ENCODE data around the gene PLEKHA4.

DNA sequence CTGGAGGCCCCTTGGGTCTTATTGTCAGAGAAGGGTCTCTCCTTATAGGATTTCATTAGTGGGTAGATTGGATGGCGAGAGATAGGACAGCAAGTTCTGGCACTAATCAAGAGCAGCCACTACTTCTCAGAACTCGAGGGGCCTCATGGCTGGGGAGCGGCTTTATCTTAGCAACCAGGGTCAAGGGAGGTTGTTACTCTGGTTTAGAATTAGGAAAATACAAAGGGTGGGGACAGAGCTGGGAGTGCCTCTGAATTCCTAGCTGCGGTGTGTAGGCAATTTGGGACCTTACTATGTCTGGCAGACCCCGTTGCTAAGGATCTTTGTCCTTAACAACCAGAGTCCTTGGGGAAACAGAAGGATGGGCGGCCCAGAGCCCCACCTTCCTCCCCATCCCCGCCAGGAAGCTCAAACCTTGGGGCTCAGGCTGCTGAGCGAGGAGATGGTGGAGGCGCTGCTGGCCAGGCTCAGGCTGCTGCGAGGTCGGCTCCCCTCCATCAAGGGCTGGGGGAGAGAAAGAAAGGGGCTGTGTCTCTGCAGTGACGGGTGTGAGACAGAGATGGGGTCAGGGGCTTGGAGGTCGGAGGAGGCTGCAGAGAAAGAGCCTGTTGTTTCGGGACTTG, 1.2 kb downstream of the PLEKHA4 start:
- no peak for TF ChIP-seq POLR2AphosphoS5 (IDR thresholded peaks at IDR 0.05)
- TF ChIP-seq, protein P1, sequence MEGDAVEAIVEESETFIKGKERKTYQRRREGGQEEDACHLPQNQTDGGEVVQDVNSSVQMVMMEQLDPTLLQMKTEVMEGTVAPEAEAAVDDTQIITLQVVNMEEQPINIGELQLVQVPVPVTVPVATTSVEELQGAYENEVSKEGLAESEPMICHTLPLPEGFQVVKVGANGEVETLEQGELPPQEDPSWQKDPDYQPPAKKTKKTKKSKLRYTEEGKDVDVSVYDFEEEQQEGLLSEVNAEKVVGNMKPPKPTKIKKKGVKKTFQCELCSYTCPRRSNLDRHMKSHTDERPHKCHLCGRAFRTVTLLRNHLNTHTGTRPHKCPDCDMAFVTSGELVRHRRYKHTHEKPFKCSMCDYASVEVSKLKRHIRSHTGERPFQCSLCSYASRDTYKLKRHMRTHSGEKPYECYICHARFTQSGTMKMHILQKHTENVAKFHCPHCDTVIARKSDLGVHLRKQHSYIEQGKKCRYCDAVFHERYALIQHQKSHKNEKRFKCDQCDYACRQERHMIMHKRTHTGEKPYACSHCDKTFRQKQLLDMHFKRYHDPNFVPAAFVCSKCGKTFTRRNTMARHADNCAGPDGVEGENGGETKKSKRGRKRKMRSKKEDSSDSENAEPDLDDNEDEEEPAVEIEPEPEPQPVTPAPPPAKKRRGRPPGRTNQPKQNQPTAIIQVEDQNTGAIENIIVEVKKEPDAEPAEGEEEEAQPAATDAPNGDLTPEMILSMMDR (IDR thresholded peaks at IDR 0.05): no peak

All from gastroesophageal sphincter (tissue), 3 donors.